K562 (cell line): ENCODE measurements around the gene CCNL1. TPM values are rescaled to one million over a fixed set of nuclear protein-coding genes. Genes with fewer than 3 reads are reported as not detected.

Experiments
- AFF4 ChIP-seq: sonication (generic); formaldehyde crosslinking; IDR thresholded peaks from 2 replicates; pipeline ENCODE4 v1.8.0; 2023; ENCODE audit warnings: mild to moderate bottlenecking, missing genetic modification reagents
- BCOR ChIP-seq: fragments of 450-650 bp; IDR thresholded peaks from 2 replicates; pipeline ENCODE4 v1.6.1; 2016
- CHD1 ChIP-seq: fragments of 200-600 bp; sonication (generic); IDR thresholded peaks from one replicate; pipeline ENCODE4 v1.6.1; 2012; ENCODE audit warnings: mild to moderate bottlenecking, moderate library complexity, low read length, inconsistent platforms
- DACH1 ChIP-seq: fragments of 450-650 bp; IDR thresholded peaks from 2 replicates; pipeline ENCODE4 v1.6.1; 2018; ENCODE audit not compliant: partially characterized antibody
- GTF3C2 ChIP-seq: IDR thresholded peaks from 3 replicates; pipeline ENCODE4 v1.6.1; 2011; ENCODE audit warnings: borderline replicate concordance, mild to moderate bottlenecking, moderate library complexity; ENCODE audit not compliant: insufficient read length; ENCODE audit errors: extremely low read depth
- KDM5B ChIP-seq: fragments of 200-600 bp; sonication (generic); IDR thresholded peaks from 2 replicates; pipeline ENCODE4 v1.6.1; 2012; ENCODE audit warnings: low read depth, mild to moderate bottlenecking, moderate library complexity, low read length, control low read depth, inconsistent platforms; ENCODE audit not compliant: insufficient replicate concordance
- PHF8 ChIP-seq: fragments of 200-600 bp; sonication (generic); IDR thresholded peaks from 2 replicates; pipeline ENCODE4 v1.6.1; 2012; ENCODE audit warnings: mixed run types, mild to moderate bottlenecking, inconsistent platforms, low read length, moderate library complexity, borderline replicate concordance
- SRF ChIP-seq, 2 experiments: fragments of 250-450, 450-650 bp in 1 of 2; sonication (Bioruptor Pico) in 1 of 2; sonication (generic) in 1 of 2; formaldehyde crosslinking; IDR thresholded peaks; 2 replicates each; pipeline versions ENCODE4 v1.5.0 to v1.5.1; 2020 to 2022; ENCODE audit warnings: mild to moderate bottlenecking in 1 of 2, missing genetic modification reagents in 1 of 2
- ZNF24 ChIP-seq: fragments of 450-650 bp; IDR thresholded peaks from 2 replicates; pipeline ENCODE4 v1.6.1; 2016
- ZNF318 ChIP-seq, 2 experiments: fragments of 450-650 bp; IDR thresholded peaks; 2 replicates each; pipeline ENCODE4 v1.6.1; 2016; ENCODE audit warnings: mild to moderate bottlenecking in 2 of 2, borderline replicate concordance in 1 of 2, low read depth in 1 of 2, moderate library complexity in 1 of 2
- ZNF668 ChIP-seq: fragments of 250-450 bp; sonication (Bioruptor Pico); IDR thresholded peaks from 2 replicates; pipeline ENCODE4 v1.8.0; 2022; ENCODE audit warnings: mild to moderate bottlenecking, inconsistent platforms
- polyA plus RNA-seq, 8 experiments: library from polyadenylated mRNA; depleted of rRNA in 4 of 8; stranded (reverse) in 5 of 8; unstranded in 3 of 8; fragments of >200 nt; fragmentation: Nextera tagmentation in 2 of 8; fragmentation: Illumina TruSeq in 1 of 8; extraction: Ambion mirVana in 2 of 8; extraction: Trizol in 1 of 8; gene quantifications; 2 replicates each; pipeline versions ENCODE4 v1.2.1 to v1.2.3, GENCODE V29; 2011 to 2014; ENCODE audit warnings: inconsistent platforms in 1 of 8, missing spikeins in 1 of 8
- total RNA-seq, 7 experiments: library from RNA; depleted of rRNA in 6 of 7; stranded (reverse); fragments of >200 nt in 6 of 7; fragmentation: Illumina TruSeq in 2 of 7; extraction: Trizol in 2 of 7; gene quantifications; 2 replicates each; pipeline versions ENCODE4 v1.2.1 to v1.2.3, GENCODE V29; 2011 to 2021; ENCODE audit warnings: low replicate concordance in 1 of 7

Gene CCNL1
- total and polyA plus RNA-seq, 9 of the 15 experiments (the other 6 are each of a cell fraction or from before 2014, with no cell fraction given), result 16.1 to 186 (median 132) TPM

GRCh38 chr3:157113832-157114505 is 46.0 kb downstream of the CCNL1 start (continued):
- TF ChIP-seq AFF4 (no peak), ZNF318 (IDR thresholded peaks at IDR 0.05; ENCODE audit: borderline replicate concordance in 1 of 2, low read depth in 1 of 2) (no peak), DACH1 (no peak), KDM5B (no peak), ZNF24 (0 out of 2 replicates have a peak, but pooled peaks have one; percentile 38), GTF3C2 (no peak), BCOR (no peak), PHF8 (no peak), SRF (CRISPR knock-in tag; IDR thresholded peaks at IDR 0.05) (no peak), CHD1 (no peak), ZNF668 (CRISPR knock-in tag) (no peak)
